ENCODE data around the gene KSR1. TPM values are rescaled to one million over a fixed set of nuclear protein-coding genes. Genes with fewer than 3 reads are reported as not detected.

The KSR1 gene
- total and polyA plus RNA-seq, 9 of the 15 experiments (the other 6 are each of a cell fraction or from before 2014, with no cell fraction given): 1.4 to 51.7 (median 18.4) TPM

DNA sequence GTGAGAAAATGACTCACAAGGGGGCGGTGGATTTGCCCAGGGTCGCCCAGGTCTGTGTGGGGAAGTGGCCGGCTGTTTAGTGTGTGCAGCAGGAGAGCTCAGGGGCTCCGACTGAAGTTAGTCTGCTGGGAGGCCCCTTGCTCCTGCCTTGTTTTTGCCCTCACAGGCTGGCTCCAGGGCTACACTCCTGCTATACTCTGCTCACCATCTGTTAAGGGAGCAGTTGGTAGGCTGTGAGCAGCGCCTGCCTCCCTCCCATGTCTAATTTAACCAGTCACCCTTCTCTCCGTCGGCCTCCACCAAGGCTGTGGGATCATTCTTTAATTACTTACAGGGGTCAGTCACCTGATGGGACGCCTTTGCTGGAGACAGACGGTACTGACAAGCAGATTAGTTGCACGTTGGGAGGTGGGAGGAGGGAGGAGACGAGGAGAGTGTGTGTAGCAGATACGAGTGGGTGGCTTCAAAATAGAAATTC lies 35.5 kb downstream of the KSR1 start (continued):
- TF ChIP-seq, protein P1, sequence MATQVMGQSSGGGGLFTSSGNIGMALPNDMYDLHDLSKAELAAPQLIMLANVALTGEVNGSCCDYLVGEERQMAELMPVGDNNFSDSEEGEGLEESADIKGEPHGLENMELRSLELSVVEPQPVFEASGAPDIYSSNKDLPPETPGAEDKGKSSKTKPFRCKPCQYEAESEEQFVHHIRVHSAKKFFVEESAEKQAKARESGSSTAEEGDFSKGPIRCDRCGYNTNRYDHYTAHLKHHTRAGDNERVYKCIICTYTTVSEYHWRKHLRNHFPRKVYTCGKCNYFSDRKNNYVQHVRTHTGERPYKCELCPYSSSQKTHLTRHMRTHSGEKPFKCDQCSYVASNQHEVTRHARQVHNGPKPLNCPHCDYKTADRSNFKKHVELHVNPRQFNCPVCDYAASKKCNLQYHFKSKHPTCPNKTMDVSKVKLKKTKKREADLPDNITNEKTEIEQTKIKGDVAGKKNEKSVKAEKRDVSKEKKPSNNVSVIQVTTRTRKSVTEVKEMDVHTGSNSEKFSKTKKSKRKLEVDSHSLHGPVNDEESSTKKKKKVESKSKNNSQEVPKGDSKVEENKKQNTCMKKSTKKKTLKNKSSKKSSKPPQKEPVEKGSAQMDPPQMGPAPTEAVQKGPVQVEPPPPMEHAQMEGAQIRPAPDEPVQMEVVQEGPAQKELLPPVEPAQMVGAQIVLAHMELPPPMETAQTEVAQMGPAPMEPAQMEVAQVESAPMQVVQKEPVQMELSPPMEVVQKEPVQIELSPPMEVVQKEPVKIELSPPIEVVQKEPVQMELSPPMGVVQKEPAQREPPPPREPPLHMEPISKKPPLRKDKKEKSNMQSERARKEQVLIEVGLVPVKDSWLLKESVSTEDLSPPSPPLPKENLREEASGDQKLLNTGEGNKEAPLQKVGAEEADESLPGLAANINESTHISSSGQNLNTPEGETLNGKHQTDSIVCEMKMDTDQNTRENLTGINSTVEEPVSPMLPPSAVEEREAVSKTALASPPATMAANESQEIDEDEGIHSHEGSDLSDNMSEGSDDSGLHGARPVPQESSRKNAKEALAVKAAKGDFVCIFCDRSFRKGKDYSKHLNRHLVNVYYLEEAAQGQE (IDR thresholded peaks at IDR 0.05; ENCODE audit: borderline replicate concordance): no peak
- TF ChIP-seq, protein P1 (CRISPR knock-in tag; IDR thresholded peaks at IDR 0.05; ENCODE audit: low read depth): no peak
- TF ChIP-seq ATF7 (IDR thresholded peaks at IDR 0.05) (no peak), ZNF184 (CRISPR knock-in tag; IDR thresholded peaks at IDR 0.05) (no peak), CBX8 (IDR thresholded peaks at IDR 0.05; ENCODE audit: borderline replicate concordance, extremely low read depth, low read depth, low read length, poor library complexity, severe bottlenecking) (no peak), XRCC5 (IDR thresholded peaks at IDR 0.05; ENCODE audit: low read depth, low read length) (no peak), RFX5 (IDR thresholded peaks at IDR 0.05; ENCODE audit: low read depth, low read length) (no peak), CREBBP (IDR thresholded peaks at IDR 0.05; ENCODE audit: low read depth, low read length) (no peak), BCOR (IDR thresholded peaks at IDR 0.05) (peak; percentile 25; the same call in 1 of the 2 replicates), ZNF778 (CRISPR knock-in tag; IDR thresholded peaks at IDR 0.05) (no peak), SMAD4 (CRISPR knock-in tag; conservative IDR thresholded peaks at IDR 0.05) (peak; percentile 84)
- TF ChIP-seq, protein P2, sequence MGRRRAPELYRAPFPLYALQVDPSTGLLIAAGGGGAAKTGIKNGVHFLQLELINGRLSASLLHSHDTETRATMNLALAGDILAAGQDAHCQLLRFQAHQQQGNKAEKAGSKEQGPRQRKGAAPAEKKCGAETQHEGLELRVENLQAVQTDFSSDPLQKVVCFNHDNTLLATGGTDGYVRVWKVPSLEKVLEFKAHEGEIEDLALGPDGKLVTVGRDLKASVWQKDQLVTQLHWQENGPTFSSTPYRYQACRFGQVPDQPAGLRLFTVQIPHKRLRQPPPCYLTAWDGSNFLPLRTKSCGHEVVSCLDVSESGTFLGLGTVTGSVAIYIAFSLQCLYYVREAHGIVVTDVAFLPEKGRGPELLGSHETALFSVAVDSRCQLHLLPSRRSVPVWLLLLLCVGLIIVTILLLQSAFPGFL (CRISPR knock-in tag; IDR thresholded peaks at IDR 0.05): no peak
- TF ChIP-seq, protein P3, sequence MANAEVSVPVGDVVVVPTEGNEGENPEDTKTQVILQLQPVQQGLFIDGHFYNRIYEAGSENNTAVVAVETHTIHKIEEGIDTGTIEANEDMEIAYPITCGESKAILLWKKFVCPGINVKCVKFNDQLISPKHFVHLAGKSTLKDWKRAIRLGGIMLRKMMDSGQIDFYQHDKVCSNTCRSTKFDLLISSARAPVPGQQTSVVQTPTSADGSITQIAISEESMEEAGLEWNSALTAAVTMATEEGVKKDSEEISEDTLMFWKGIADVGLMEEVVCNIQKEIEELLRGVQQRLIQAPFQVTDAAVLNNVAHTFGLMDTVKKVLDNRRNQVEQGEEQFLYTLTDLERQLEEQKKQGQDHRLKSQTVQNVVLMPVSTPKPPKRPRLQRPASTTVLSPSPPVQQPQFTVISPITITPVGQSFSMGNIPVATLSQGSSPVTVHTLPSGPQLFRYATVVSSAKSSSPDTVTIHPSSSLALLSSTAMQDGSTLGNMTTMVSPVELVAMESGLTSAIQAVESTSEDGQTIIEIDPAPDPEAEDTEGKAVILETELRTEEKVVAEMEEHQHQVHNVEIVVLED (CRISPR knock-in tag; IDR thresholded peaks at IDR 0.05): no peak
- TF ChIP-seq, protein P4, sequence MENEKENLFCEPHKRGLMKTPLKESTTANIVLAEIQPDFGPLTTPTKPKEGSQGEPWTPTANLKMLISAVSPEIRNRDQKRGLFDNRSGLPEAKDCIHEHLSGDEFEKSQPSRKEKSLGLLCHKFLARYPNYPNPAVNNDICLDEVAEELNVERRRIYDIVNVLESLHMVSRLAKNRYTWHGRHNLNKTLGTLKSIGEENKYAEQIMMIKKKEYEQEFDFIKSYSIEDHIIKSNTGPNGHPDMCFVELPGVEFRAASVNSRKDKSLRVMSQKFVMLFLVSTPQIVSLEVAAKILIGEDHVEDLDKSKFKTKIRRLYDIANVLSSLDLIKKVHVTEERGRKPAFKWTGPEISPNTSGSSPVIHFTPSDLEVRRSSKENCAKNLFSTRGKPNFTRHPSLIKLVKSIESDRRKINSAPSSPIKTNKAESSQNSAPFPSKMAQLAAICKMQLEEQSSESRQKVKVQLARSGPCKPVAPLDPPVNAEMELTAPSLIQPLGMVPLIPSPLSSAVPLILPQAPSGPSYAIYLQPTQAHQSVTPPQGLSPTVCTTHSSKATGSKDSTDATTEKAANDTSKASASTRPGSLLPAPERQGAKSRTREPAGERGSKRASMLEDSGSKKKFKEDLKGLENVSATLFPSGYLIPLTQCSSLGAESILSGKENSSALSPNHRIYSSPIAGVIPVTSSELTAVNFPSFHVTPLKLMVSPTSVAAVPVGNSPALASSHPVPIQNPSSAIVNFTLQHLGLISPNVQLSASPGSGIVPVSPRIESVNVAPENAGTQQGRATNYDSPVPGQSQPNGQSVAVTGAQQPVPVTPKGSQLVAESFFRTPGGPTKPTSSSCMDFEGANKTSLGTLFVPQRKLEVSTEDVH (IDR thresholded peaks at IDR 0.05; ENCODE audit: low read depth, partially characterized antibody): no peak
- TF ChIP-seq, protein P5, sequence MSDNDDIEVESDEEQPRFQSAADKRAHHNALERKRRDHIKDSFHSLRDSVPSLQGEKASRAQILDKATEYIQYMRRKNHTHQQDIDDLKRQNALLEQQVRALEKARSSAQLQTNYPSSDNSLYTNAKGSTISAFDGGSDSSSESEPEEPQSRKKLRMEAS (CRISPR knock-in tag; IDR thresholded peaks at IDR 0.05): peak; percentile 48; the same call in 1 of the 2 replicates
